ENCODE measurements around the gene HNRNPA0.

DNA sequence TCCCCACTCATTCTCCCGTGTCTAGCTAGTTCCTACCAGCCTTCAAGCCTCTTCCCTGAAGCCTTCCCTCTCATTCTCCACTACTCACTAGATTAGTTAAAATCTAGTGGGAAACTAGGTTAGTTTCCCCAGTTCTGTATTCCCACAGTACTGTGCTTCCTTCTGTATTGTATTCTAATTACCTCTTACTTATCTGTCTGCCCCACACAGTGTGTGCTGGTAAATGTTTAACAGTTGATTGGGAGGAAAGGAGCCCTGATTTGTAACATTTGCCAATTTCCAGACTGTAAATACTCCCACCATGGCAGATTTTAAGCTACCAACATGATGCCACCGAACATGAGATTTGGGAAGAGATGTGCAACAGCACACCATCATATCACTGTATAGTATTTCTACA lies 26.5 kb downstream of the HNRNPA0 start:
- TF ChIP-seq ZNF114 (CRISPR knock-in tag; IDR thresholded peaks at IDR 0.05) (no peak), CTCF (conservative IDR thresholded peaks at IDR 0.05; ENCODE audit: low read depth in 2 of 2) (no peak), POLR2AphosphoS5 (IDR thresholded peaks at IDR 0.05; ENCODE audit: low read depth) (no peak)

Measured in GM23338 (cell line).